HepG2 (cell line): Measurements from ENCODE around the gene VRK2. TPM values are rescaled to one million over a fixed set of nuclear protein-coding genes. Genes with fewer than 3 reads are reported as not detected.

Experiments
- AKNA ChIP-seq: sonication (generic); formaldehyde crosslinking; IDR thresholded peaks from 2 replicates; pipeline ENCODE4 v1.4.0; 2020; ENCODE audit warnings: missing genetic modification reagents, borderline replicate concordance
- FOXP4 ChIP-seq: sonication (generic); formaldehyde crosslinking; IDR thresholded peaks from 2 replicates; pipeline ENCODE4 v1.4.0; 2020; ENCODE audit warnings: missing genetic modification reagents
- IRF2 ChIP-seq: IDR thresholded peaks from 2 replicates; pipeline ENCODE4 v1.6.1; 2018; ENCODE audit warnings: missing genetic modification reagents, missing compliant biosample characterization
- KDM2A ChIP-seq: sonication (generic); formaldehyde crosslinking; IDR thresholded peaks from 2 replicates; pipeline ENCODE4 v1.4.0; 2020; ENCODE audit warnings: low read depth, missing genetic modification reagents, borderline replicate concordance
- PBX2 ChIP-seq: IDR thresholded peaks from 2 replicates; pipeline ENCODE4 v1.6.1; 2016; ENCODE audit warnings: control low read depth
- SIN3B ChIP-seq: fragments of 150-350 bp; IDR thresholded peaks from 2 replicates; pipeline ENCODE4 v1.6.1; 2014; ENCODE audit warnings: low read length
- TOE1 ChIP-seq: sonication (generic); formaldehyde crosslinking; IDR thresholded peaks from 2 replicates; pipeline ENCODE4 v1.4.0; 2020; ENCODE audit warnings: mild to moderate bottlenecking, missing genetic modification reagents
- ZBTB49 ChIP-seq: sonication (generic); formaldehyde crosslinking; IDR thresholded peaks from 2 replicates; pipeline ENCODE4 v1.4.0; 2020; ENCODE audit warnings: missing genetic modification reagents, borderline replicate concordance
- ZNF619 ChIP-seq: sonication (generic); formaldehyde crosslinking; IDR thresholded peaks from 2 replicates; pipeline ENCODE4 v1.4.0; 2020; ENCODE audit warnings: mild to moderate bottlenecking, missing genetic modification reagents
- ZNF781 ChIP-seq: sonication (generic); formaldehyde crosslinking; IDR thresholded peaks from 2 replicates; pipeline ENCODE4 v1.5.1; 2020; ENCODE audit warnings: borderline replicate concordance, mild to moderate bottlenecking, missing genetic modification reagents; ENCODE audit errors: not compliant biosample characterization
- polyA plus RNA-seq, 8 experiments: library from polyadenylated mRNA; depleted of rRNA in 3 of 8; stranded (reverse) in 7 of 8; unstranded in 1 of 8; fragments of >200 nt; fragmentation: Illumina TruSeq in 4 of 8; extraction: Trizol in 4 of 8; gene quantifications; 2 replicates each; pipeline versions ENCODE4 v1.2.1 to v1.2.3, GENCODE V29; 2011 to 2016; ENCODE audit warnings: low read depth in 4 of 8, missing spikeins in 1 of 8, mixed read lengths in 1 of 8; ENCODE audit not compliant: insufficient read depth in 1 of 8
- total RNA-seq, 5 experiments: library from RNA; depleted of rRNA; stranded (reverse); fragments of >200 nt; fragmentation: Illumina TruSeq; extraction: Trizol; gene quantifications; 2 replicates each; pipeline ENCODE4 v1.2.3, GENCODE V29; 2016; ENCODE audit warnings: low read depth in 1 of 5
- TF ChIP-seq, protein P1 (sequence below): sonication (generic); formaldehyde crosslinking; IDR thresholded peaks from 2 replicates; pipeline ENCODE4 v1.5.1; 2020; ENCODE audit warnings: missing genetic modification reagents, mild to moderate bottlenecking, borderline replicate concordance
- TF ChIP-seq, protein P2 (sequence below): sonication (generic); formaldehyde crosslinking; IDR thresholded peaks from 2 replicates; pipeline ENCODE4 v1.9.0; 2022; ENCODE audit warnings: missing genetic modification reagents, mild to moderate bottlenecking, borderline replicate concordance

Gene VRK2
- total and polyA plus RNA-seq, 2 of the 13 experiments (the other 11 are each of a cell fraction or from before 2014, with no cell fraction given): 13.3 to 29.1 TPM

DNA sequence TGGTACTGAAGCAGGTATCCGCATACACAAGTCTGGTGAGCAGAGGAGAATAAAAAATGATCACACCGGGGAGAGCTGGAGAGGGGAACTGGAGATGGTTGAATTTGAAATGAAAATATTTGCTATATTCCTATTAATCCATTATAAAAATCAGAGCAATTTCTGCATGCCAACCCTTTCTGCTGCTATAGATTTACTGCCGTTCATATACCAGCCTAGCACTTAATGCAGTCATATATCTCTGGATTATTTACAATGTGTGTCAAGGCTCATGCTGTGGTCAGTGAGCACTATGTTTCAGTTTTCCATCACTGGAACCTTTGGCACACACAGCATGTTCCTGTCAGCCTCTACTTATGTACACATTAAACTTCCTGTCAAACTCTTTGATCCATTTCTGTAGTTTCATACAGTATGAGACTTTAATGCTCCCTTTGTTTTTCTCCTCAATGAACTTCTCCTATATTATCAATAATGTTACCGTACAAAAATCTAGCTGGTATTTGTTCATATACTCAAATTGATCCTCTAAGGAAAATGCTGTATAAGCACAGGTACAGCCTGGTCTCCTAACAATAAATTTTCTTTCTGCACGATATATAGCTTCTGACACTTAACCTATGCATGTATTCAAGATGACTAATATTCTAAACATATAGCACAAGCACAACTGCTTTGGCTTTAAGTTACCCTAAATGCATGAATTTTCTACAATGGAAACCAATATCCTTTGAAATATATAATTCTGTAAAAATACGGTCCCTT, 157.8 kb downstream of the VRK2 start (continued):
- TF ChIP-seq AKNA (CRISPR knock-in tag) (no peak), TOE1 (CRISPR knock-in tag) (0 out of 2 replicates have a peak, but pooled peaks have one; percentile 55), IRF2 (CRISPR knock-in tag) (peak; percentile 81; the same call in 1 of the 2 replicates), ZNF619 (CRISPR knock-in tag) (no peak), PBX2 (CRISPR knock-in tag) (peak; percentile 47; the same call in 1 of the 2 replicates), FOXP4 (CRISPR knock-in tag) (peak; percentile 87), ZBTB49 (CRISPR knock-in tag) (no peak), KDM2A (no peak), SIN3B (no peak), ZNF781 (CRISPR knock-in tag) (no peak)
- TF ChIP-seq, protein P1, sequence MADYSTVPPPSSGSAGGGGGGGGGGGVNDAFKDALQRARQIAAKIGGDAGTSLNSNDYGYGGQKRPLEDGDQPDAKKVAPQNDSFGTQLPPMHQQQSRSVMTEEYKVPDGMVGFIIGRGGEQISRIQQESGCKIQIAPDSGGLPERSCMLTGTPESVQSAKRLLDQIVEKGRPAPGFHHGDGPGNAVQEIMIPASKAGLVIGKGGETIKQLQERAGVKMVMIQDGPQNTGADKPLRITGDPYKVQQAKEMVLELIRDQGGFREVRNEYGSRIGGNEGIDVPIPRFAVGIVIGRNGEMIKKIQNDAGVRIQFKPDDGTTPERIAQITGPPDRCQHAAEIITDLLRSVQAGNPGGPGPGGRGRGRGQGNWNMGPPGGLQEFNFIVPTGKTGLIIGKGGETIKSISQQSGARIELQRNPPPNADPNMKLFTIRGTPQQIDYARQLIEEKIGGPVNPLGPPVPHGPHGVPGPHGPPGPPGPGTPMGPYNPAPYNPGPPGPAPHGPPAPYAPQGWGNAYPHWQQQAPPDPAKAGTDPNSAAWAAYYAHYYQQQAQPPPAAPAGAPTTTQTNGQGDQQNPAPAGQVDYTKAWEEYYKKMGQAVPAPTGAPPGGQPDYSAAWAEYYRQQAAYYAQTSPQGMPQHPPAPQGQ: no peak
- TF ChIP-seq, protein P2, sequence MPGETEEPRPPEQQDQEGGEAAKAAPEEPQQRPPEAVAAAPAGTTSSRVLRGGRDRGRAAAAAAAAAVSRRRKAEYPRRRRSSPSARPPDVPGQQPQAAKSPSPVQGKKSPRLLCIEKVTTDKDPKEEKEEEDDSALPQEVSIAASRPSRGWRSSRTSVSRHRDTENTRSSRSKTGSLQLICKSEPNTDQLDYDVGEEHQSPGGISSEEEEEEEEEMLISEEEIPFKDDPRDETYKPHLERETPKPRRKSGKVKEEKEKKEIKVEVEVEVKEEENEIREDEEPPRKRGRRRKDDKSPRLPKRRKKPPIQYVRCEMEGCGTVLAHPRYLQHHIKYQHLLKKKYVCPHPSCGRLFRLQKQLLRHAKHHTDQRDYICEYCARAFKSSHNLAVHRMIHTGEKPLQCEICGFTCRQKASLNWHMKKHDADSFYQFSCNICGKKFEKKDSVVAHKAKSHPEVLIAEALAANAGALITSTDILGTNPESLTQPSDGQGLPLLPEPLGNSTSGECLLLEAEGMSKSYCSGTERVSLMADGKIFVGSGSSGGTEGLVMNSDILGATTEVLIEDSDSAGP (CRISPR knock-in tag): no peak
